GM12873 (cell line): ENCODE results near the gene ALDH1L1.

Experiments
- TF ChIP-seq, protein P1 (sequence below): IDR thresholded peaks from 2 replicates; pipeline ENCODE4 v1.5.1; 2012; ENCODE audit warnings: low read depth, mild to moderate bottlenecking, moderate library complexity, low read length, control low read depth; ENCODE audit not compliant: insufficient read depth; ENCODE audit errors: missing control alignments

The ALDH1L1 gene

DNA sequence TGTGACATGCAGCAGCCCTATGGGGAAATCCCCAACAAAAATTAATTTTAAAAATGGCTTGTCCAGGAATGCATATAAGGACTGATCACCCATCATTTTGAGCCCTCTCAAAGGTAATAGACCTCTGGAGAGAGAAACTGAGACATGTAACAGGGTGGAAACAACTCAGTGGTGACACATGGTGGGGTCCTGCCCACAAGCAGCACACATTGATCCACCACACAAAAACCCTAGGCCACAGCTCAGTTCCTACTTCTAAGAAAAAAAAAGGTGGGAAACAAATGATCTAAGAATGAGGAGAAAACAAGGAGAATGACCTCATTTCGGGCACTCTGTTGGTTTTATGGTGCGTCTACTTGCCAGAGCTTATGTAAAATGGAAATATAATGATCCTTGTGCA, 94.5 kb downstream of the ALDH1L1 start:
- TF ChIP-seq, protein P1, sequence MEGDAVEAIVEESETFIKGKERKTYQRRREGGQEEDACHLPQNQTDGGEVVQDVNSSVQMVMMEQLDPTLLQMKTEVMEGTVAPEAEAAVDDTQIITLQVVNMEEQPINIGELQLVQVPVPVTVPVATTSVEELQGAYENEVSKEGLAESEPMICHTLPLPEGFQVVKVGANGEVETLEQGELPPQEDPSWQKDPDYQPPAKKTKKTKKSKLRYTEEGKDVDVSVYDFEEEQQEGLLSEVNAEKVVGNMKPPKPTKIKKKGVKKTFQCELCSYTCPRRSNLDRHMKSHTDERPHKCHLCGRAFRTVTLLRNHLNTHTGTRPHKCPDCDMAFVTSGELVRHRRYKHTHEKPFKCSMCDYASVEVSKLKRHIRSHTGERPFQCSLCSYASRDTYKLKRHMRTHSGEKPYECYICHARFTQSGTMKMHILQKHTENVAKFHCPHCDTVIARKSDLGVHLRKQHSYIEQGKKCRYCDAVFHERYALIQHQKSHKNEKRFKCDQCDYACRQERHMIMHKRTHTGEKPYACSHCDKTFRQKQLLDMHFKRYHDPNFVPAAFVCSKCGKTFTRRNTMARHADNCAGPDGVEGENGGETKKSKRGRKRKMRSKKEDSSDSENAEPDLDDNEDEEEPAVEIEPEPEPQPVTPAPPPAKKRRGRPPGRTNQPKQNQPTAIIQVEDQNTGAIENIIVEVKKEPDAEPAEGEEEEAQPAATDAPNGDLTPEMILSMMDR: no peak

DNA sequence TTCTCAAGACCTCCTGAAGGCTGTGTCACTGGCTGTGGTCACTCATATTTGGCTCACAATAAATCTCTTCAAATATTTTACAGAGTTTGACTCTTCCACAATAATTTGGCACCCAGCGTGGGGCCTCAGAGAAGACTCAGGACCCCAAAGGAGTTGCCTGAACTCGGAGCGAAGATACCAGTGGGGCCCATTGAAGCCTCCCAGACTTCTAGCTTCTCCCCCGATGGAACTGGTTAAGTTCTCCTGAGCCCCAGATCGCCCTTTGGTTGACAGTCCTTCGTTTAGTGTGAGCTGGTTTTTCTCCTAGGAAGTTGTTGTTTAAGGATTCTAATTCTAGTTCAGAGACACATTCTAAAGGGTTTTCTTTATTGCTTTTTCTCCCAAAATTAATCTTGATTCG, 95.1 kb downstream of the ALDH1L1 start:
- TF ChIP-seq, protein P1: no peak

DNA sequence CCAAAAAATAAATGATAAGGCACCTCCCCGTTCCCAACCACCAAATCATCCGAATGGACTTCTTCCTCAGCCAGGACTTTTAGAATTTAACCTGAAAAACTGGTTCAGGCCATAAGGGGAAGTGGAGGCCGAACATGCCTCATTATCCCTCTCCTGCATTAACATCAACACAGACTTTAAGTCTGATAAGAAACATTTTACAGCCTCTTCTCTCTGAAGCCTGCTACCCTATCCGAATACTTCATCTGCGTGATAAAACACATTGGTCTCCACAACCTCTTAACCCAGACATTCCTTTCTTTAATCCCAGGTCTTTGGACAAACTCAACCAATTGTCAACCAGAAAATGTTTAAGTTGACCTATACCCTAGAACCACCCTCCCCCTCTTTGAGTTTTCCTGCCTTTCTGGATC, 95.6 kb downstream of the ALDH1L1 start:
- TF ChIP-seq, protein P1: no peak

DNA sequence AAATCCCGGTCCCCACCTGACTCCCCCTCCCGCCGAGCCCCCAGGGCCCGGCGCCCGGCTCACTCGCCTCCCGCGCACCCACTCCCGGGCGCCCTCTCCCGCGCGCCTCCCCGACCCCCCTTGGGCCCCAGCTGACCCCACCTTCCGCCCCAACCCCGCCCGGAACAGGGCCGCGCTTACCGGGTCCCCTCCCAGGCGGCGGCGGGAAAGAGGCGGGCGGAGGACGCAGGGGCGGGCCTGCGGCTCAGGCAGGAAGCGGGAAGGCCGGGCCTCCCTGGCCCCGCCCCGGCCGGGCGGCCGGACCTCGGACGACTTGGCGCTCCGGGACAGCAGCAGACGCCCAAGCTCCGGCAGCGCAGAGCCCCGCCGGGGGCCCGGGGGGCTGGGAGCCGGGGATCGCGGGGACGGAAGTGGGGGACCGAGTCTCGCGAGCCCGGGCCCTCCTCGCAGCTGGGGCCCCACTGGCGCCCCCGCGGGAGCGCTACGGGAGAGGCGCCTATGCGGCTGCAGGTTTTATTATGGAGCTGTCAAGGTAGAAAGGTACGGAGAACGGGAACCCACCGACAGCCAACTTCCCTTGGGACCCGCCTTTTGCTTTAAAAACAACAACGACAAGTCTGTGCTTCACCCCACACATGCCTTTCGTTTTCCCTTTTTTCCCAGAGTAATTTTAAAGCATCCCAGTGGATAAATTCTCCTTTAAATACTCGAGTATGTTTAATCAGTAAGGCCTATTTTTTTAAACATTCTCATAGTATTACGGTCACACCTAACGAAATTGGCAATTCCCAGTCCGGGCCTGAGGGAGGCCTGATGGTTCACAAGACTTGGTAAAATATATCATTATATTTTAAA, 96.2 kb downstream of the ALDH1L1 start, which contains the start of gene SLC41A3:
SLC41A3 (minus strand) TSS at position 212 of the 855 bp plus-strand sequence. CDS start 15,905 bp downstream, outside the sequence.
- TF ChIP-seq, protein P1: peak; percentile 59

DNA sequence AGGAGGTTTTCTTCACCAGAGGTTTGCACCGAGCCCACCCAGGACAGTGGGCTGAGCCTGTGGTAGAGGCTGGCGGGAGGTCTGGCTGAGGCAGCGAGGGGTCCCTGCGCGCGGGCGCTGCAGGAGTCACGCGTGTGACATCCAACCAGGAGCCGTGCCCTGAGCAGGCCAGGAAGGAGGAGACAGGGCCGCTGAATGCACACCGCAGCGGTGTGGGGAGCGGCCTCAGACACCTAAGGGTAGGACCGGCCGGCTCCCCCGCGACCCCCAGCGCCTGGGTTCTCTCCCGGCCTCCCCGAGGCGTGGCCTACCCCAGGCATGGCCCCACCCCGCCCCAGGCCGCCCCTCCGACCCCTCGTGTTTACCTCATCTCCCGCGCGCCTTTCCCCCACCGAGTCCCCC, 96.9 kb downstream of the ALDH1L1 start:
- TF ChIP-seq, protein P1: no peak

DNA sequence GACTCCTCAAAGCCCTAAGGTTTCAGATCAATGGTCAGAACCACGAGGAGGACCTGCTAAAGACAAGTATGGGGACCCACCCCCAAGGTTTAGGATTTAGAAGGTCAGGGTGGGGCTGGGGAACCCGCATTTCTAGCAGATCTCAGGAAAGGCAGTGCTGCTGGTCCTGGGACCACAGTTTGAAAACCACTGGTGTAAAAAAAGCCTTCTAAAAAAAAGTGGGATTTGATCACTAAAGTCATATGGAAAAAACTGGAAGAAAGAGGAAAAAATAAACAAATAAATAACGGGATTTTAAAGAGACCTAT, 97.3 kb downstream of the ALDH1L1 start:
- TF ChIP-seq, protein P1: no peak

DNA sequence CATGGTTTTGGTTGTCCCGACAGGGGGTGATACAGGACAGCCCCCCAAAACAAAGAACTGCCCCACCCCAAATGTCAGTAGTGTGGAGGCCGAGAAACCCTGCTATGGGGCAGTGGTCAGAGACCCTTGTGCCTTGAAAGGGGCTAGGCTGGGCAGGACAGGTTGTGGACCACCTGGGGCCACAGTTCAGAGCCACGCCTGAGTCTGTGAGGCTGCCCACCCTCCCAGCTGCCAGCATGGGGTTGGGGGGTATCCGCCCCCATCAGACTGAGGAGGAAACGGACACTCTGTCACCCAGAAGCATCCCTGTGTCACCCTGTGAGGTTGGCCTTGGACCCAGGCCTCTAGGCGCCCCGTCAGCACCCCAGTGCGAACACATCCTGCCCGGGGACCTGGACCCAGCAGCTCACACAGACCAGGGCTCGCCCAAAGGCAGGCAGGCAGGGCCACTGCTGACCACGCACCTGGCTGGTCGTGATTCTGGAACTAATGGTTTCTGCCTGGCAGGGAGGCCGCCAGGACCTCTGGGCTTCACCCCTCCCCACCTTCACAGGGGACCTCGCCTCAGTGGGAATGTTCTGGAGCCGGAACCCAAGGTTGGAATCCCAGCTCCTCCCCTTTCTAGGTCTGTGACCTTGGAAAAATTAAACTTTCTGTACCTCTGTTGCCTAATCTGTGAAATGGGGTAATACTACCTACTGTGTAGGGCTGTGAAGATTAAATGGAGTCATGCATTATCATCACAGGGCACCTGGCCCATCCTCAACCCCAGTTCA, 97.8 kb downstream of the ALDH1L1 start:
- TF ChIP-seq, protein P1: no peak
